Sigmoid colon (tissue), 3 donors: ENCODE data around the gene EML3.

Experiments used
- CTCF ChIP-seq, 4 experiments: fragments of 450-650 bp in 3 of 4; fragments of 200-600 bp in 1 of 4; IDR thresholded peaks; one replicate each; pipeline ENCODE4 v1.5.1; 2016 to 2019; ENCODE audit warnings: antibody characterized with exemption in 4 of 4, mild to moderate bottlenecking in 3 of 4, moderate library complexity in 2 of 4
- POLR2A ChIP-seq, 2 donors: fragments of 450-650 bp; IDR thresholded peaks; one replicate each; pipeline ENCODE4 v1.6.1; 2016; ENCODE audit warnings: antibody characterized with exemption in 2 of 2, mild to moderate bottlenecking in 2 of 2, moderate library complexity in 2 of 2

GRCh38 chr11:62645671-62645945, 33.0 kb upstream of the EML3 start:
- TF ChIP-seq POLR2A (IDR thresholded peaks at IDR 0.05), result no peak
- no peak for TF ChIP-seq CTCF (IDR thresholded peaks at IDR 0.05)
